Subcutaneous abdominal adipose tissue (tissue), 5 donors: Measurements from ENCODE around the gene CYS1.
"Not testable (repeated sequence)": the region's sequence is repeated elsewhere in the genome, so short reads cannot be mapped to it uniquely, and the experiment has no call there.

Experiments
- H3K27ac ChIP-seq: one replicate; pipeline ENCODE4 v1.7.0; 2013; ENCODE audit warnings: low read depth, mild to moderate bottlenecking, inconsistent platforms, low read length, moderate library complexity
- H3K27me3 ChIP-seq, 5 donors: one replicate each; pipeline ENCODE4 v1.7.0; 2013; ENCODE audit warnings: low read length in 5 of 5, inconsistent platforms in 1 of 5; ENCODE audit not compliant: control insufficient read depth in 5 of 5, insufficient read depth in 4 of 5
- H3K36me3 ChIP-seq, 5 donors: one replicate each; pipeline ENCODE4 v1.7.0; 2013; ENCODE audit warnings: low read length in 5 of 5; ENCODE audit not compliant: control insufficient read depth in 5 of 5, insufficient read depth in 5 of 5
- H3K4me1 ChIP-seq, 5 donors: one replicate each; pipeline ENCODE4 v1.7.0; 2013; ENCODE audit warnings: low read length in 5 of 5, mild to moderate bottlenecking in 3 of 5, moderate library complexity in 1 of 5; ENCODE audit not compliant: control insufficient read depth in 5 of 5, insufficient read depth in 5 of 5
- H3K4me3 ChIP-seq, 5 donors: one replicate each; pipeline ENCODE4 v1.7.0; 2013; ENCODE audit warnings: low read length in 5 of 5, low read depth in 1 of 5
- H3K9ac ChIP-seq, 5 donors: one replicate each; pipeline ENCODE4 v1.7.0; 2013; ENCODE audit warnings: low read length in 5 of 5, mild to moderate bottlenecking in 4 of 5, moderate library complexity in 3 of 5
- H3K9me3 ChIP-seq, 5 donors: one replicate each; pipeline ENCODE4 v1.7.0; 2013; ENCODE audit warnings: low read length in 5 of 5; ENCODE audit not compliant: control insufficient read depth in 5 of 5
- donor health status: healthy.
- donor health status: healthy.
- donor health status: healthy.
- donor health status: healthy.
- donor health status: healthy.

Gene CYS1

GRCh38 chr2:10033251-10034006 lies 46.8 kb downstream of the CYS1 start:
- H3K4me3 ChIP-seq = no peak overlapping the region
- H3K4me1 ChIP-seq = peaks cover 18 to 67% (median 59%) of the 10 kb centered on the region in 5 donors
- H3K27me3 ChIP-seq = no peaks in the 10 kb centered on the region
- no peak overlapping the region for H3K27ac ChIP-seq
- no peaks in the 10 kb centered on the region for H3K36me3 ChIP-seq
- no peaks in the 10 kb centered on the region for H3K9me3 ChIP-seq
- no peak overlapping the region for H3K9ac ChIP-seq

GRCh38 chr2:10032746-10033105 lies 47.5 kb downstream of the CYS1 start:
- Histone ChIP-seq H3K9ac (no peak overlapping the region), H3K27me3 (no peaks in the 10 kb centered on the region), H3K27ac (no peak overlapping the region), H3K9me3 (no peaks in the 10 kb centered on the region), H3K36me3 (no peaks in the 10 kb centered on the region), H3K4me1 (peaks cover 23 to 68% (median 62%) of the 10 kb centered on the region in 5 donors), H3K4me3 (no peak overlapping the region)

- Histone ChIP-seq H3K27ac (no peak overlapping the region), H3K9ac (no peak overlapping the region), H3K4me1 (peaks cover 29 to 68% (median 62%) of the 10 kb centered on the region in 5 donors), H3K27me3 (no peaks in the 10 kb centered on the region), H3K4me3 (no peak overlapping the region), H3K9me3 (no peaks in the 10 kb centered on the region), H3K36me3 (no peaks in the 10 kb centered on the region)
Measured at GRCh38 chr2:10031886-10032745, 48.1 kb downstream of the CYS1 start.

- H3K9ac ChIP-seq, H3K27ac ChIP-seq, H3K36me3 ChIP-seq, H3K4me3 ChIP-seq, H3K27me3 ChIP-seq, H3K9me3 ChIP-seq: not testable (repeated sequence)
- peaks cover 25 to 59% (median 50%) of the 10 kb centered on the region in 5 donors for H3K4me1 ChIP-seq
Measured at GRCh38 chr2:10030798-10031197, 49.4 kb downstream of the CYS1 start.

- no peak overlapping the region for H3K27ac ChIP-seq
- peaks cover 21 to 54% (median 45%) of the 10 kb centered on the region in 5 donors for H3K4me1 ChIP-seq
- H3K4me3 ChIP-seq = peak overlapping the region in 2 of 5 donors; percentile 13 to 36
- no peaks in the 10 kb centered on the region for H3K36me3 ChIP-seq
- H3K9ac ChIP-seq = peak overlapping the region in 1 of 5 donors; percentile 68
- H3K9me3 ChIP-seq = no peaks in the 10 kb centered on the region
- H3K27me3 ChIP-seq = no peaks in the 10 kb centered on the region
Measured at GRCh38 chr2:10030311-10030736, 49.9 kb downstream of the CYS1 start.

- H3K9ac ChIP-seq = peak overlapping the region in 3 of 5 donors; percentile 48 to 76 (median 68)
- H3K9me3 ChIP-seq = no peaks in the 10 kb centered on the region
- H3K27ac ChIP-seq = peak overlapping the region; percentile 63
- H3K4me1 ChIP-seq = peaks cover 21 to 49% (median 40%) of the 10 kb centered on the region in 5 donors
- no peaks in the 10 kb centered on the region for H3K27me3 ChIP-seq
- no peaks in the 10 kb centered on the region for H3K36me3 ChIP-seq
- H3K4me3 ChIP-seq = peak overlapping the region in 3 of 5 donors; percentile 13 to 52 (median 36)
Measured at GRCh38 chr2:10029875-10030223, 50.4 kb downstream of the CYS1 start.

- H3K9ac ChIP-seq = peak overlapping the region in 4 of 5 donors; percentile 21 to 76 (median 64)
- no peaks in the 10 kb centered on the region for H3K27me3 ChIP-seq
- H3K9me3 ChIP-seq = no peaks in the 10 kb centered on the region
- peak overlapping the region; percentile 63 for H3K27ac ChIP-seq
- H3K4me3 ChIP-seq = peak overlapping the region in 4 of 5 donors; percentile 0 to 52 (median 36)
- H3K4me1 ChIP-seq = peaks cover 20 to 45% (median 36%) of the 10 kb centered on the region in 5 donors
- H3K36me3 ChIP-seq = no peaks in the 10 kb centered on the region
Measured at GRCh38 chr2:10028988-10029874, 51.0 kb downstream of the CYS1 start.

GRCh38 chr2:10028407-10028987 lies 51.7 kb downstream of the CYS1 start:
- Histone ChIP-seq H3K9ac (peak overlapping the region in 4 of 5 donors; percentile 21 to 76 (median 64)), H3K36me3 (no peaks in the 10 kb centered on the region), H3K27me3 (no peaks in the 10 kb centered on the region), H3K9me3 (no peaks in the 10 kb centered on the region), H3K27ac (peak overlapping the region; percentile 63), H3K4me3 (peak overlapping the region in 1 of 5 donors; percentile 52), H3K4me1 (peaks cover 20 to 41% (median 35%) of the 10 kb centered on the region in 5 donors)

GRCh38 chr2:10027660-10028330 lies 52.4 kb downstream of the CYS1 start:
- Histone ChIP-seq H3K27ac (peak overlapping the region; percentile 63), H3K36me3 (no peaks in the 10 kb centered on the region), H3K9ac (peak overlapping the region in 1 of 5 donors; percentile 26), H3K9me3 (no peaks in the 10 kb centered on the region), H3K27me3 (no peaks in the 10 kb centered on the region), H3K4me3 (no peak overlapping the region), H3K4me1 (peaks cover 20 to 38% (median 35%) of the 10 kb centered on the region in 5 donors)
